Measurements from ENCODE around the gene IGFBP2. TPM values are rescaled to one million over a fixed set of nuclear protein-coding genes. Genes with fewer than 3 reads are reported as not detected.

Gene IGFBP2
- total and polyA plus RNA-seq, 8 donors = 106 to 636 (median 296) TPM

- DNase-seq = peak in 1 of 2 donors; percentile 61
- H3K9me3 ChIP-seq = no peaks in the 10 kb centered on the region
- TF ChIP-seq CTCF (IDR thresholded peaks at IDR 0.05) = peak in 1 of 7 experiments; percentile 23
- TF ChIP-seq EP300 (IDR thresholded peaks at IDR 0.05) = no peak
- no peak overlapping the region for H3K4me3 ChIP-seq
- peak overlapping the region in 1 of 5 donors; percentile 5 for H3K27ac ChIP-seq
- peaks cover 21 to 43% (median 35%) of the 10 kb centered on the region in 4 donors for H3K4me1 ChIP-seq
- H3K36me3 ChIP-seq = peaks cover 9 to 47% (median 33%) of the 10 kb centered on the region in 4 donors
- intact Hi-C loops (cut with DNase I; ENCODE audit: low total_unique reads) = no loop called here
- WGBS, 5 donors = 63 to 92% (median 80%) methylated on average over 19 to 20 of the region's 20 CpGs
- no peaks in the 10 kb centered on the region for H3K27me3 ChIP-seq
These were observed 28.6 kb downstream of the IGFBP2 start for GRCh38 chr2:216661639-216662375.

GRCh38 chr2:216663106-216663505 lies 29.9 kb downstream of the IGFBP2 start:
- Histone ChIP-seq H3K4me1 (peaks cover 21 to 43% (median 34%) of the 10 kb centered on the region in 4 donors), H3K36me3 (peaks cover 9 to 47% (median 32%) of the 10 kb centered on the region in 4 donors), H3K27me3 (no peaks in the 10 kb centered on the region), H3K9me3 (no peaks in the 10 kb centered on the region), H3K4me3 (no peak overlapping the region), H3K27ac (no peak overlapping the region)
- TF ChIP-seq CTCF (IDR thresholded peaks at IDR 0.05) (no peak), POLR2A (IDR thresholded peaks at IDR 0.05) (no peak), EP300 (IDR thresholded peaks at IDR 0.05) (no peak), POLR2AphosphoS5 (IDR thresholded peaks at IDR 0.05) (no peak)
- 58 to 92% (median 71%) methylated on average over 1 of the region's 1 CpG for WGBS, 5 donors
- no peak for DNase-seq
- intact Hi-C loops (cut with DNase I; ENCODE audit: low total_unique reads) = no loop called here

- H3K9me3 ChIP-seq = no peaks in the 10 kb centered on the region
- peak overlapping the region in 1 of 5 donors; percentile 66 for H3K27ac ChIP-seq
- intact Hi-C loops (cut with DNase I; ENCODE audit: low total_unique reads) = no loop called here
- H3K4me1 ChIP-seq = peaks cover 21 to 38% (median 29%) of the 10 kb centered on the region in 4 donors
- H3K4me3 ChIP-seq = no peak overlapping the region
- WGBS, 5 donors = 74 to 90% (median 78%) methylated on average over 14 to 18 of the region's 18 CpGs
- no peak for DNase-seq
- H3K36me3 ChIP-seq = peaks cover 9 to 47% (median 32%) of the 10 kb centered on the region in 4 donors
- H3K27me3 ChIP-seq = no peaks in the 10 kb centered on the region
- no peak for TF ChIP-seq EP300 (IDR thresholded peaks at IDR 0.05)
- no peak for TF ChIP-seq POLR2A (IDR thresholded peaks at IDR 0.05)
- TF ChIP-seq CTCF (IDR thresholded peaks at IDR 0.05) = no peak
- TF ChIP-seq POLR2AphosphoS5 (IDR thresholded peaks at IDR 0.05) = no peak
These were observed 30.6 kb downstream of the IGFBP2 start for GRCh38 chr2:216663846-216664245.

GRCh38 chr2:216664593-216665034 lies 31.4 kb downstream of the IGFBP2 start:
- DNase-seq = peak; percentile 42 to 73
- H3K9me3 ChIP-seq = no peaks in the 10 kb centered on the region
- intact Hi-C loops (cut with DNase I; ENCODE audit: low total_unique reads) = loop anchor here (5.0 kb wide), 1 partner anchor 147 kb away; no protein-coding TSS in a partner anchor
- H3K4me3 ChIP-seq = no peak overlapping the region
- no peaks in the 10 kb centered on the region for H3K27me3 ChIP-seq
- H3K27ac ChIP-seq = peak overlapping the region; percentile 52 to 72 (median 57)
- H3K4me1 ChIP-seq = peaks cover 17 to 31% (median 26%) of the 10 kb centered on the region in 4 donors
- H3K36me3 ChIP-seq = peaks cover 9 to 40% (median 32%) of the 10 kb centered on the region in 4 donors
- TF ChIP-seq POLR2AphosphoS5 (IDR thresholded peaks at IDR 0.05) (peak in 1 of 3 donors; percentile 11), EP300 (IDR thresholded peaks at IDR 0.05) (no peak), POLR2A (IDR thresholded peaks at IDR 0.05) (no peak), CTCF (IDR thresholded peaks at IDR 0.05) (peak in 2 of 7 experiments; percentile 10 to 29)
- WGBS, 5 donors = 34 to 53% (median 36%) methylated on average over 6 of the region's 6 CpGs

Measured in stomach (tissue), 9 donors.